Activated CD4-positive, alpha-beta memory T cell treated with anti-CD3 and anti-CD28 coated beads for 36 hours (primary cell): ENCODE results near the gene ETNPPL. TPM values are rescaled to one million over a fixed set of nuclear protein-coding genes. Genes with fewer than 3 reads are reported as not detected.
A peak's percentile ranks its signal among the peaks of the same experiment; 100 is the strongest.

Source experiments
- CTCF ChIA-PET: fragments of 350-600 bp; sonication (Branson Sonifier 250); formaldehyde crosslinking; loops from one replicate; lab custom pipeline; 2021; ENCODE audit warnings: antibody characterized with exemption, inconsistent platforms; lab: Charles Lee
- POLR2A ChIA-PET: fragments of 350-600 bp; sonication (Branson Sonifier 250); formaldehyde crosslinking; loops from one replicate; lab custom pipeline; 2021; ENCODE audit warnings: antibody characterized with exemption; lab: Charles Lee
- DNase-seq: peaks from one replicate; pipeline ENCODE4 v3.0.0-alpha.2; 2020
- H3K27ac Mint-ChIP-seq: one replicate; pipeline ENCODE4 v1.8.0; 2021; ENCODE audit warnings: mixed read lengths
- H3K27me3 Mint-ChIP-seq: one replicate; pipeline ENCODE4 v1.8.0; 2021; ENCODE audit warnings: mixed read lengths
- H3K36me3 Mint-ChIP-seq: one replicate; pipeline ENCODE4 v1.8.0; 2021; ENCODE audit warnings: mixed read lengths
- H3K4me1 Mint-ChIP-seq: one replicate; pipeline ENCODE4 v1.8.0; 2021; ENCODE audit warnings: low read depth, mixed read lengths
- H3K4me3 Mint-ChIP-seq: one replicate; pipeline ENCODE4 v1.8.0; 2021; ENCODE audit warnings: mild to moderate bottlenecking, mixed read lengths
- H3K9me3 Mint-ChIP-seq: one replicate; pipeline ENCODE4 v1.8.0; 2021; ENCODE audit warnings: mixed read lengths
- intact Hi-C: fragments of 100-400 bp; cut with micrococcal nuclease; formaldehyde crosslinking; loops from one replicate; pipeline ENCODE4 v1.15.1; 2023
- total RNA-seq, 2 experiments: library from RNA; stranded (reverse); gene quantifications; one replicate each; pipeline ENCODE4 v1.2.3, GENCODE V29; 2021

Gene ETNPPL
- total RNA-seq, 2 experiments from 2014 or later: not detected

GRCh38 chr4:108783665-108784463 is 21.0 kb upstream of the ETNPPL start:
- no peak overlapping the region for H3K27ac Mint-ChIP-seq
- H3K27me3 Mint-ChIP-seq: peaks cover 1% of the 10 kb centered on the region
- ChIA-PET CTCF (no interaction called here), POLR2A (no interaction called here)
- intact Hi-C loops: no loop called here
- H3K4me3 Mint-ChIP-seq: no peak overlapping the region
- H3K36me3 Mint-ChIP-seq: no peaks in the 10 kb centered on the region
- H3K4me1 Mint-ChIP-seq: no peaks in the 10 kb centered on the region
- no peak for DNase-seq
- no peaks in the 10 kb centered on the region for H3K9me3 Mint-ChIP-seq

GRCh38 chr4:108779958-108780357 is 17.1 kb upstream of the ETNPPL start:
- Mint-ChIP-seq H3K9me3 (no peaks in the 10 kb centered on the region), H3K36me3 (no peaks in the 10 kb centered on the region), H3K4me1 (no peaks in the 10 kb centered on the region), H3K27me3 (peaks cover 10% of the 10 kb centered on the region), H3K4me3 (no peak overlapping the region), H3K27ac (no peak overlapping the region)
- POLR2A ChIA-PET: no interaction called here
- no peak for DNase-seq
- CTCF ChIA-PET: no interaction called here
- intact Hi-C loops: no loop called here

- ChIA-PET POLR2A (no interaction called here), CTCF (no interaction called here)
- DNase-seq: no peak
- Mint-ChIP-seq H3K4me1 (no peaks in the 10 kb centered on the region), H3K4me3 (no peak overlapping the region), H3K27ac (no peak overlapping the region), H3K36me3 (no peaks in the 10 kb centered on the region), H3K27me3 (peaks cover 13% of the 10 kb centered on the region), H3K9me3 (no peaks in the 10 kb centered on the region)
- intact Hi-C loops: no loop called here
These were observed 14.5 kb upstream of the ETNPPL start for GRCh38 chr4:108777388-108777787.

- POLR2A ChIA-PET: no interaction called here
- Mint-ChIP-seq H3K27me3 (peaks cover 12% of the 10 kb centered on the region), H3K4me3 (no peak overlapping the region), H3K36me3 (no peaks in the 10 kb centered on the region), H3K4me1 (no peaks in the 10 kb centered on the region), H3K27ac (no peak overlapping the region), H3K9me3 (no peaks in the 10 kb centered on the region)
- intact Hi-C loops: no loop called here
- CTCF ChIA-PET: no interaction called here
- DNase-seq: no peak
These were observed 13.1 kb upstream of the ETNPPL start for GRCh38 chr4:108775921-108776320.

- no peak overlapping the region for H3K4me3 Mint-ChIP-seq
- DNase-seq: no peak
- POLR2A ChIA-PET: no interaction called here
- no peak overlapping the region for H3K27ac Mint-ChIP-seq
- no peaks in the 10 kb centered on the region for H3K9me3 Mint-ChIP-seq
- intact Hi-C loops: no loop called here
- CTCF ChIA-PET: interaction anchor here (1.4 kb wide), 1 partner anchor 13 kb away, joined by 4 read pairs; the partner anchor contains the start of gene ETNPPL
- no peaks in the 10 kb centered on the region for H3K36me3 Mint-ChIP-seq
- peaks cover 12% of the 10 kb centered on the region for H3K27me3 Mint-ChIP-seq
- H3K4me1 Mint-ChIP-seq: no peaks in the 10 kb centered on the region
These were observed 12.1 kb upstream of the ETNPPL start for GRCh38 chr4:108774809-108775530.

GRCh38 chr4:108772402-108772801 is 9.5 kb upstream of the ETNPPL start:
- Mint-ChIP-seq H3K27me3 (peaks cover 12% of the 10 kb centered on the region), H3K36me3 (no peaks in the 10 kb centered on the region), H3K9me3 (no peaks in the 10 kb centered on the region), H3K4me1 (no peaks in the 10 kb centered on the region), H3K4me3 (no peak overlapping the region), H3K27ac (no peak overlapping the region)
- no peak for DNase-seq
- intact Hi-C loops: no loop called here
- ChIA-PET CTCF (interaction anchor here (0.6 kb wide), 1 partner anchor 1700 kb away, joined by 3 read pairs; no protein-coding TSS in a partner anchor), POLR2A (no interaction called here)

GRCh38 chr4:108766058-108766457 is 3.2 kb upstream of the ETNPPL start:
- ChIA-PET CTCF (no interaction called here), POLR2A (no interaction called here)
- Mint-ChIP-seq H3K36me3 (peaks cover 2% of the 10 kb centered on the region), H3K27ac (no peak overlapping the region), H3K9me3 (peaks cover 6% of the 10 kb centered on the region), H3K27me3 (peaks cover 27% of the 10 kb centered on the region), H3K4me1 (peaks cover 12% of the 10 kb centered on the region), H3K4me3 (no peak overlapping the region)
- DNase-seq: no peak
- intact Hi-C loops: no loop called here

GRCh38 chr4:108763986-108764385 is 1.1 kb upstream of the ETNPPL start:
- Mint-ChIP-seq H3K36me3 (peaks cover 2% of the 10 kb centered on the region), H3K9me3 (peaks cover 6% of the 10 kb centered on the region), H3K4me3 (no peak overlapping the region), H3K27ac (no peak overlapping the region), H3K4me1 (peaks cover 12% of the 10 kb centered on the region), H3K27me3 (peaks cover 39% of the 10 kb centered on the region)
- CTCF ChIA-PET: no interaction called here
- POLR2A ChIA-PET: no interaction called here
- no peak for DNase-seq
- intact Hi-C loops: no loop called here

- CTCF ChIA-PET: no interaction called here
- DNase-seq: no peak
- H3K4me3 Mint-ChIP-seq: peak overlapping the region; percentile 72
- H3K27me3 Mint-ChIP-seq: peaks cover 39% of the 10 kb centered on the region
- intact Hi-C loops: no loop called here
- no peak overlapping the region for H3K27ac Mint-ChIP-seq
- H3K4me1 Mint-ChIP-seq: peaks cover 12% of the 10 kb centered on the region
- POLR2A ChIA-PET: no interaction called here
- peaks cover 6% of the 10 kb centered on the region for H3K9me3 Mint-ChIP-seq
- H3K36me3 Mint-ChIP-seq: peaks cover 2% of the 10 kb centered on the region
These were observed 357 bp upstream of the ETNPPL start for GRCh38 chr4:108763226-108763593.

- Mint-ChIP-seq H3K27me3 (peaks cover 31% of the 10 kb centered on the region), H3K36me3 (peaks cover 2% of the 10 kb centered on the region), H3K9me3 (peaks cover 1% of the 10 kb centered on the region), H3K4me1 (peaks cover 12% of the 10 kb centered on the region), H3K4me3 (no peak overlapping the region), H3K27ac (no peak overlapping the region)
- no peak for DNase-seq
- ChIA-PET CTCF (no interaction called here), POLR2A (no interaction called here)
- intact Hi-C loops: no loop called here
These were observed 4.4 kb downstream of the ETNPPL start for GRCh38 chr4:108758498-108758897.

- H3K9me3 Mint-ChIP-seq: no peaks in the 10 kb centered on the region
- H3K4me3 Mint-ChIP-seq: no peak overlapping the region
- no peaks in the 10 kb centered on the region for H3K4me1 Mint-ChIP-seq
- no peaks in the 10 kb centered on the region for H3K36me3 Mint-ChIP-seq
- peaks cover 2% of the 10 kb centered on the region for H3K27me3 Mint-ChIP-seq
- no peak for DNase-seq
- POLR2A ChIA-PET: no interaction called here
- H3K27ac Mint-ChIP-seq: no peak overlapping the region
- CTCF ChIA-PET: no interaction called here
- intact Hi-C loops: no loop called here
These were observed 8.5 kb downstream of the ETNPPL start for GRCh38 chr4:108754327-108754726.

GRCh38 chr4:108751321-108751720 is 11.5 kb downstream of the ETNPPL start:
- Mint-ChIP-seq H3K36me3 (no peaks in the 10 kb centered on the region), H3K9me3 (no peaks in the 10 kb centered on the region), H3K4me1 (peaks cover 2% of the 10 kb centered on the region), H3K27me3 (no peaks in the 10 kb centered on the region), H3K4me3 (no peak overlapping the region), H3K27ac (no peak overlapping the region)
- intact Hi-C loops: no loop called here
- no peak for DNase-seq
- ChIA-PET CTCF (no interaction called here), POLR2A (no interaction called here)
